PC-3 (cell line): Measurements from ENCODE around the gene EXOC6B. TPM values are rescaled to one million over a fixed set of nuclear protein-coding genes. Genes with fewer than 3 reads are reported as not detected.

ENCODE experiments used
- ATAC-seq: fragments of 200-7000 bp; cut with Tn5 transposase; 2 replicates; pipeline ENCODE4 v1.9.1; 2020; ENCODE audit warnings: mild to moderate bottlenecking, moderate library complexity
- BruUV-seq: library from RNA; stranded (reverse); fragments of 400-500 nt; replicated peaks from 2 replicates; lab custom pipeline; 2021; lab: Mats Ljungman, UMichigan
- CTCF ChIA-PET: fragments of 300-600 bp; sonication (Branson Sonifier 250); formaldehyde crosslinking; loops from one replicate; lab custom pipeline; 2022; ENCODE audit warnings: antibody characterized with exemption; lab: Charles Lee
- POLR2A ChIA-PET: fragments of 300-600 bp; sonication (Branson Sonifier 250); formaldehyde crosslinking; loops from one replicate; lab custom pipeline; 2022; ENCODE audit warnings: antibody characterized with exemption; ENCODE audit not compliant: unreplicated experiment; lab: Charles Lee
- DNase-seq: peaks from one replicate; pipeline ENCODE4 v3.0.0-alpha.2; 2015
- H2AFZ ChIP-seq: fragments of 300-600 bp; sonication (generic); 2 replicates; pipeline ENCODE4 v1.6.0; 2016; ENCODE audit warnings: antibody characterized with exemption, low read length
- H3F3A ChIP-seq: fragments of 300-600 bp; sonication (generic); one replicate; pipeline ENCODE4 v1.6.0; 2017; ENCODE audit warnings: antibody characterized with exemption, low read length, control low read depth, mild to moderate bottlenecking; ENCODE audit not compliant: unreplicated experiment
- H3K27ac ChIP-seq: fragments of 300-600 bp; sonication (generic); 2 replicates; pipeline ENCODE4 v1.5.1; 2016; ENCODE audit warnings: mild to moderate bottlenecking, low read length
- H3K27me3 ChIP-seq: fragments of 300-600 bp; sonication (generic); 2 replicates; pipeline ENCODE4 v1.6.1; 2016; ENCODE audit warnings: low read length, mixed read lengths
- H3K36me3 ChIP-seq: fragments of 300-600 bp; sonication (generic); 2 replicates; pipeline ENCODE4 v1.6.1; 2016; ENCODE audit warnings: low read depth, mixed run types, low read length, mixed read lengths
- H3K4me1 ChIP-seq: fragments of 300-600 bp; sonication (generic); 2 replicates; pipeline ENCODE4 v1.5.1; 2016; ENCODE audit warnings: low read length; ENCODE audit not compliant: insufficient read depth
- H3K4me2 ChIP-seq: fragments of 300-600 bp; sonication (generic); 2 replicates; pipeline ENCODE4 v1.6.0; 2016; ENCODE audit warnings: low read length
- H3K4me3 ChIP-seq: fragments of 300-600 bp; sonication (generic); 2 replicates; pipeline ENCODE4 v1.5.1; 2016; ENCODE audit warnings: mild to moderate bottlenecking, low read length, mixed read lengths
- H3K79me2 ChIP-seq: fragments of 300-600 bp; sonication (generic); 2 replicates; pipeline ENCODE4 v1.6.1; 2017; ENCODE audit warnings: low read length, mixed read lengths
- H3K9ac ChIP-seq: fragments of 300-600 bp; sonication (generic); 2 replicates; pipeline ENCODE4 v1.6.0; 2016; ENCODE audit warnings: mild to moderate bottlenecking, low read length
- H3K9me2 ChIP-seq: fragments of 300-600 bp; sonication (generic); replicated peaks from 2 replicates; pipeline ENCODE4 v1.6.1; 2016; ENCODE audit warnings: mixed run types, low read length, mixed read lengths
- H3K9me3 ChIP-seq: fragments of 300-600 bp; sonication (generic); 2 replicates; pipeline ENCODE4 v1.6.1; 2016; ENCODE audit warnings: low read length, mixed read lengths
- H4K20me1 ChIP-seq: fragments of 300-600 bp; sonication (generic); 2 replicates; pipeline ENCODE4 v1.6.1; 2016; ENCODE audit warnings: low read length, mixed read lengths
- CTCF ChIP-seq: fragments of 300-600 bp; sonication (generic); conservative IDR thresholded peaks from 2 replicates; pipeline ENCODE4 v1.5.1; 2017; ENCODE audit warnings: antibody characterized with exemption, low read depth, mild to moderate bottlenecking, low read length
- EZH2 ChIP-seq: fragments of 300-600 bp; sonication (generic); IDR thresholded peaks from one replicate; pipeline ENCODE4 v1.6.1; 2017; ENCODE audit warnings: antibody characterized with exemption, mild to moderate bottlenecking, low read length; ENCODE audit not compliant: unreplicated experiment
- EZH2phosphoT487 ChIP-seq: fragments of 300-600 bp; sonication (generic); IDR thresholded peaks from 2 replicates; pipeline ENCODE4 v1.6.1; 2018; ENCODE audit warnings: mild to moderate bottlenecking, antibody characterized with exemption, low read length, borderline replicate concordance
- intact Hi-C: fragments of 100-400 bp; cut with micrococcal nuclease; formaldehyde crosslinking; loops from 2 replicates; pipeline ENCODE4 v1.9.0; 2023
- total RNA-seq: library from RNA; depleted of rRNA; stranded (reverse); fragments of >200 nt; gene quantifications from 2 replicates; pipeline ENCODE4 v1.2.3, GENCODE V29; 2014

The EXOC6B gene
- total RNA-seq, 1 experiment from 2014 or later: 13.9 TPM

GRCh38 chr2:72159211-72159993 lies 666.4 kb downstream of the EXOC6B start:
- Histone ChIP-seq H3K27ac (no peak overlapping the region), H3K79me2 (no peaks in the 10 kb centered on the region), H3K27me3 (no peaks in the 10 kb centered on the region), H3K36me3 (no peaks in the 10 kb centered on the region), H3K4me2 (no peak overlapping the region), H3K4me1 (peaks cover 6% of the 10 kb centered on the region), H3F3A (no peaks in the 10 kb centered on the region), H3K4me3 (no peak overlapping the region), H3K9ac (no peak overlapping the region), H2AFZ (no peak overlapping the region), H3K9me2 (no peaks in the 10 kb centered on the region), H4K20me1 (no peaks in the 10 kb centered on the region), H3K9me3 (no peaks in the 10 kb centered on the region)
- intact Hi-C loops: no loop called here
- BruUV-seq: no TSS peak
- POLR2A ChIA-PET: no interaction called here
- ATAC-seq: no peak
- CTCF ChIA-PET: no interaction called here
- no peak for DNase-seq
- TF ChIP-seq EZH2phosphoT487 (no peak), CTCF (no peak), EZH2 (no peak)

- ChIA-PET CTCF (no interaction called here), POLR2A (no interaction called here)
- no TSS peak for BruUV-seq
- no peaks in the 10 kb centered on the region for H3K27me3 ChIP-seq
- H3K4me3 ChIP-seq: no peak overlapping the region
- TF ChIP-seq CTCF (no peak), EZH2phosphoT487 (no peak), EZH2 (no peak)
- no peak for ATAC-seq
- H3K36me3 ChIP-seq: no peaks in the 10 kb centered on the region
- H3K9me2 ChIP-seq: no peaks in the 10 kb centered on the region
- no peaks in the 10 kb centered on the region for H3K4me1 ChIP-seq
- no peaks in the 10 kb centered on the region for H4K20me1 ChIP-seq
- H3K9me3 ChIP-seq: no peaks in the 10 kb centered on the region
- H3K4me2 ChIP-seq: no peak overlapping the region
- intact Hi-C loops: no loop called here
- DNase-seq: no peak
- H3K27ac ChIP-seq: no peak overlapping the region
- H3K9ac ChIP-seq: no peak overlapping the region
- no peaks in the 10 kb centered on the region for H3K79me2 ChIP-seq
- no peak overlapping the region for H2AFZ ChIP-seq
- H3F3A ChIP-seq: no peaks in the 10 kb centered on the region
Measured at GRCh38 chr2:72157871-72158771, 667.7 kb downstream of the EXOC6B start.
